GM12801 (cell line): ENCODE measurements around the gene KCNIP1.

ENCODE experiments used
- TF ChIP-seq, protein P1 (sequence below): IDR thresholded peaks from one replicate; pipeline ENCODE4 v1.5.1; 2011; ENCODE audit warnings: control low read depth; ENCODE audit not compliant: insufficient read length; ENCODE audit errors: extremely low read depth

The KCNIP1 gene

DNA sequence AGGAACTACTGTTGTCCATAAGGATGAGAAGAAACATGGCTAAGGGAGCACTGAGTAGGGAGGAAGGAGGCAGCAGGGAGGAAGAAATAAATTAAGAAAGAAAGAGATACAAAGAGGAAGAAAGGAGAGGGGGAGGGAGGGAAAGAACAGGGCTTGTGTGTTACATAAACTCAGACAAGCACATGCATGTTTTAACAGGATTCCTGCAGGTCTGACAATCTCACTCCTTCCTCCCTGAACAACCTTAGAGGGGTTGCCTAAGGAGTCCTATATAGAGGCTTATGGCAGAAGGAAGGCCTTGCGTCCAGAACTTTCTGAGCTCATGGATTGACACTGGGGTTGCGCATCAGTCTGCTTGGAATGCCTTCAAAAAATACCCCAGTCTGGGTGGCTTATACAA, 4.2 kb upstream of the KCNIP1 start:
- TF ChIP-seq, protein P1, sequence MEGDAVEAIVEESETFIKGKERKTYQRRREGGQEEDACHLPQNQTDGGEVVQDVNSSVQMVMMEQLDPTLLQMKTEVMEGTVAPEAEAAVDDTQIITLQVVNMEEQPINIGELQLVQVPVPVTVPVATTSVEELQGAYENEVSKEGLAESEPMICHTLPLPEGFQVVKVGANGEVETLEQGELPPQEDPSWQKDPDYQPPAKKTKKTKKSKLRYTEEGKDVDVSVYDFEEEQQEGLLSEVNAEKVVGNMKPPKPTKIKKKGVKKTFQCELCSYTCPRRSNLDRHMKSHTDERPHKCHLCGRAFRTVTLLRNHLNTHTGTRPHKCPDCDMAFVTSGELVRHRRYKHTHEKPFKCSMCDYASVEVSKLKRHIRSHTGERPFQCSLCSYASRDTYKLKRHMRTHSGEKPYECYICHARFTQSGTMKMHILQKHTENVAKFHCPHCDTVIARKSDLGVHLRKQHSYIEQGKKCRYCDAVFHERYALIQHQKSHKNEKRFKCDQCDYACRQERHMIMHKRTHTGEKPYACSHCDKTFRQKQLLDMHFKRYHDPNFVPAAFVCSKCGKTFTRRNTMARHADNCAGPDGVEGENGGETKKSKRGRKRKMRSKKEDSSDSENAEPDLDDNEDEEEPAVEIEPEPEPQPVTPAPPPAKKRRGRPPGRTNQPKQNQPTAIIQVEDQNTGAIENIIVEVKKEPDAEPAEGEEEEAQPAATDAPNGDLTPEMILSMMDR: no peak

DNA sequence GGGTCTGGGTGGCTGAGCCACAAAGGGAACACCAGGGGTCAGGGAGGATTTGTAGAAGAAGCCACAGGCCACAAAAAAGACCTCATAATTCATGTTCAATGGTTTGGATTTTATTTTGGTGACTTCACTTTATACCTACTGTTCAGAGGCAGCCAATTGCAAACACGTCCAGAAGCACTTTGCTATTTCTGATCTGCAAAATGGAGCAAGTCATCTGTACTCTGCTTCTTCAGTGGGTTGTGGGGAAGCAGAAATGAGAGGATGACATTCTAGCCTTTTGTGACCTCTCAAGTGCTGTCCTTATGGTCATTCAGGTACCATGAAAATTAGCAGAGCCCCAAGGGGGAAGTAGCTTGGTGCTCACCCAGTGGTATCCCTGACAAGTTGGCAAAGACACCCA, 2.5 kb upstream of the KCNIP1 start:
- TF ChIP-seq, protein P1: no peak

DNA sequence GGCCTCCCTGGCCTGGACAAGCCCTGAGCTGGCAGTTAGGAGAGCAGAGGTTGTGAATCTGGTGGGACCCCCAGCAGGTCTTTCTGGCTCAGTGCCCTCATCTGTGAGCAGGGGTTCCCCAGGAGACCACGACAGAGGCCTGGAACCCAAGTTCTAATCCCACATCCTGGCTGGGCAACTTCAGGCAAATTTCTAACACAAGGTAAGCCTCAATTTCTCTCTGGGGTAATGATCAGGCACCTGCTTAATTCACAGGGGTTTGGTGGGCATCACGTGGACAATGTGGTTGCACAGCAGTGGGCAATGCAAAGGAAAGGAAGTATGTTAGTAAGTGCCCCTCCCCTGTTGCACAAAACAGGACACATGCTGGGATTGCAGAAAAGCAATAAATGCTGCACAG, 1.9 kb upstream of the KCNIP1 start:
- TF ChIP-seq, protein P1: no peak

DNA sequence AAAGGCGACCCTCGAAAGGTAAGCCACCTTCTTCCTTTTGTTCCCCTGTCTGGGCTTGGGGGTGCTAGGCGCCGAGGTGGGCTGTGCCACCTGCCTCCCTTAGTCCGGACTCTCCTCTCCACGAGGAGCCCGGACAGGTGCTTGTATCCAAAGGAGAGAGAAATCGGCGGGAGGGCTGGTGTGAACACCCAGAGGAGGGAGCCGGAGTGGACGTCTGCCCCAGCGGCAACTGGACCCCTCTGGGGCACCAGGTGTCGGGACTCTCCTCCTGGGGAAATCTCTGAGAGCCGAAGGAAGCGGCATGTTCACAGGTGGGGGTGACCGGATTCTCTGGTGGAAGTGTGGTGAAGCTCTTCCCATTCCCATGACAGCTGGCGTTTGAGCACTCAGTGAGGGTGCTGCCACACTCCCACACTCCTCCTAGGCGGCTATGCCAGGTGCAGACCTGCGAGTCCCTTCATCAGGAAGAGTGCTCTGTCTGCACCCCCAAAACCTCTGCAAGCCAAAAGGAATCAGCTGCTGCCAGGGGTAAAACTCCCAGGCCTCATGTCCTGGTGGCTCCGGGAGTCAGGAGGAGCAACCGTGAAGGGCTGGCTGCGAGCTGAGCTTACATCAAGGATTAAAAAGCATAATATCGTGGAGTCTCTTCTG, 921 bp downstream of the KCNIP1 start:
- TF ChIP-seq, protein P1: no peak

DNA sequence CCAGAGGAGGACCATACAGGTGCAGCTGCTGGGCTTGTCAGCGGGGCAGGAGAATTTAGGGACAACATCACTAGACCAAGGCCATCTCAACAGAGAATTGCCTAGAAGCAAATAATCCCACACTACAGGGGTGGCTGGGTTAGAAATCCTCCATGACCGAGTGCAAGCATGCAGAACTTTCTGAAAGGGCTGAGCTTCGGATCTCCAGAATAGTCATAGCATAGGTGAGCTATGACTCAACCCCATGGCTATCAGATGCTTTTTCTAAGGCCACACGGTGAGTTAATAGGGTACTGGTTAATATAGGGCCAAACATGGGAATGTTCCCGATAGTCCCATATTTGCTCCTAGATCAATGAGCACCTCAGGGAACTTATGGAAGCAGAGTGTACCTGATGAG, 4.2 kb downstream of the KCNIP1 start:
- TF ChIP-seq, protein P1: no peak

DNA sequence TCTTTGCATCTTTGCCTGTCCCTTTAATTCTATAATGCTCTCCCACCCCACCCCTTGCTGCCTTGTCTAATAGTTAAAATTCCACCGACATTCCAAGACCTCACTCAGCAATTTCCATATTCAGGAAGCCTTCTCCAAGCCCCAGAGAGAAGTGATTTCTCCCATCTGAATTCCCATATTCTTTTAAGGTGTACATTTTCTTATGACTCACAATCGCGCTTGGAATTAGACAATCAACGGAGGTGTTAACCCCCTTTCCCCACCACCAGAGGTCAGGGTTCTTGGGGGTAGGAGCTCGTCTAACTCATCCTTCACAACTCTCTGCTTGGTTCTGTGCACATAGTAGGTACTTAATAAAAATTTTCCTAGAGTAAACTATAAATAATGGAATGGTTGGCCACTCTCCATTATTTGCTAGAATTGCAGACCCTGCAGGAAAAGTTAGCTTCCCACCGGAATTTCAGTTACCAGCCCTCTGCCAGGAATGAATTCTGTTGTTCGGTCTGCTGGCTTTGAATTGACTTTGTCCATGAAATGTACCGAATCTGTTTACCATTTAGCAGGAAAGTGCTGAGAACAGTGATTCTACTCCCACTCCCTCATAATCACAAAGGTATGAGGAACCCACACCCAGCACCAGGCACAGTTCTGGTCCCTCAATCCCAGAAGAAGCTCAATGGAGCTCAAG, 5.0 kb downstream of the KCNIP1 start:
- TF ChIP-seq, protein P1: no peak

DNA sequence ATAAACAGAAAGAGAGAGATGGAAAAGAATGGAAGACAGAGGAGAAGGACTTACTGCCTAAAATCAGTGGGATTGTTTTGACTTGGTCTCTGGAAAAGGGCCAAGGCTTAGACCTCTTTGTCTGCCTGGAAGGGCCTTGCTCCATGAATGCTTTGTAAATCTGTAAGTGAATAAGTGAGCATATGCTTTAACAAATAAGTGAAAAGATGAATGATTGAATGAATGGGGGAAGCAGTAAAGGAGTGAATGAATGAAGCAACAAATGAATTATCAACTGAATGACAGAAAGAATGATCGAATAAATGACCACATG, 5.5 kb downstream of the KCNIP1 start:
- TF ChIP-seq, protein P1: no peak
